ENCODE results near the gene C4BPA.

C4BPA gene

GRCh38 chr1:207109004-207109403 lies 5.0 kb downstream of the C4BPA start:
- no peak for TF ChIP-seq CTCF (IDR thresholded peaks at IDR 0.05; ENCODE audit: borderline replicate concordance, insufficient read depth, low read depth, low read length)
- no peak overlapping the region for H3K4me3 ChIP-seq (ENCODE audit: low read depth, low read length)

- H3K4me3 ChIP-seq (ENCODE audit: low read depth, low read length) = no peak overlapping the region
- no peak for TF ChIP-seq CTCF (IDR thresholded peaks at IDR 0.05; ENCODE audit: borderline replicate concordance, insufficient read depth, low read depth, low read length)
Observed at GRCh38 chr1:207112616-207113296, 8.7 kb downstream of the C4BPA start.

GRCh38 chr1:207115269-207115668 lies 11.2 kb downstream of the C4BPA start:
- no peak overlapping the region for H3K4me3 ChIP-seq (ENCODE audit: low read depth, low read length)
- no peak for TF ChIP-seq CTCF (IDR thresholded peaks at IDR 0.05; ENCODE audit: borderline replicate concordance, insufficient read depth, low read depth, low read length)

GRCh38 chr1:207124389-207124788 lies 20.4 kb downstream of the C4BPA start:
- H3K4me3 ChIP-seq (ENCODE audit: low read depth, low read length) = no peak overlapping the region
- no peak for TF ChIP-seq CTCF (IDR thresholded peaks at IDR 0.05; ENCODE audit: borderline replicate concordance, insufficient read depth, low read depth, low read length)

- no peak for TF ChIP-seq CTCF (IDR thresholded peaks at IDR 0.05; ENCODE audit: borderline replicate concordance, insufficient read depth, low read depth, low read length)
Observed at GRCh38 chr1:207128336-207128921, 24.4 kb downstream of the C4BPA start.

GRCh38 chr1:207129053-207129452 lies 25.0 kb downstream of the C4BPA start:
- H3K4me3 ChIP-seq (ENCODE audit: low read depth, low read length) = no peak overlapping the region
- no peak for TF ChIP-seq CTCF (IDR thresholded peaks at IDR 0.05; ENCODE audit: borderline replicate concordance, insufficient read depth, low read depth, low read length)

More at GRCh38 chr1:207128336-207128921, 24.4 kb downstream of the C4BPA start:
- H3K4me3 ChIP-seq (ENCODE audit: low read depth, low read length) = no peak overlapping the region

Data from GM12875 (cell line).